Activated CD4-positive, alpha-beta T cell treated with anti-CD3 and anti-CD28 coated beads for 36 hours (primary cell): ENCODE data around the gene INAFM2. TPM values are rescaled to one million over a fixed set of nuclear protein-coding genes. Genes with fewer than 3 reads are reported as not detected.

Experiments used
- ATAC-seq: fragments of 200-7000 bp; cut with Tn5 transposase; one replicate; pipeline ENCODE4 v1.10.0; 2021; ENCODE audit warnings: mild to moderate bottlenecking, moderate library complexity
- CTCF ChIA-PET: fragments of 350-600 bp; sonication (Branson Sonifier 250); formaldehyde crosslinking; loops from one replicate; lab custom pipeline; 2021; ENCODE audit warnings: antibody characterized with exemption; lab: Charles Lee
- POLR2A ChIA-PET: fragments of 350-600 bp; sonication (Branson Sonifier 250); formaldehyde crosslinking; loops from one replicate; lab custom pipeline; 2021; ENCODE audit warnings: antibody characterized with exemption, inconsistent platforms; lab: Charles Lee
- DNase-seq: peaks from one replicate; pipeline ENCODE4 v3.0.0-alpha.2; 2020
- H3K27ac Mint-ChIP-seq: one replicate; pipeline ENCODE4 v1.8.0; 2021; ENCODE audit warnings: mixed read lengths
- H3K27me3 Mint-ChIP-seq: one replicate; pipeline ENCODE4 v1.8.0; 2021; ENCODE audit warnings: mixed read lengths
- H3K36me3 Mint-ChIP-seq: one replicate; pipeline ENCODE4 v1.8.0; 2021; ENCODE audit warnings: low read depth, mixed read lengths
- H3K4me1 Mint-ChIP-seq: one replicate; pipeline ENCODE4 v1.8.0; 2021; ENCODE audit warnings: mixed read lengths
- H3K4me3 Mint-ChIP-seq: one replicate; pipeline ENCODE4 v1.8.0; 2021; ENCODE audit warnings: mild to moderate bottlenecking, moderate library complexity, mixed read lengths
- H3K9me3 Mint-ChIP-seq: one replicate; pipeline ENCODE4 v1.8.0; 2021; ENCODE audit warnings: low read depth, mixed read lengths
- intact Hi-C, 2 experiments: fragments of 100-400 bp; cut with DNase I in 1 of 2; cut with micrococcal nuclease in 1 of 2; formaldehyde crosslinking; loops; one replicate each; pipeline versions ENCODE4 v1.14.2 to v1.15.1; 2022 to 2024; cut with DNase I, micrococcal nuclease
- total RNA-seq, 2 experiments: library from RNA; stranded (reverse); gene quantifications; one replicate each; pipeline ENCODE4 v1.2.3, GENCODE V29; 2021

The INAFM2 gene
- total RNA-seq, 2 experiments from 2014 or later = 9.9 to 11.2 TPM

GRCh38 chr15:40343512-40343911 lies 20.0 kb downstream of the INAFM2 start:
- no peak overlapping the region for H3K27ac Mint-ChIP-seq
- H3K27me3 Mint-ChIP-seq = no peaks in the 10 kb centered on the region
- no peak for DNase-seq
- intact Hi-C loops = loop anchor here in 1 of 2 experiments (5.0 kb wide), 1 partner anchor 164 kb away; no protein-coding TSS in a partner anchor
- no peaks in the 10 kb centered on the region for H3K9me3 Mint-ChIP-seq
- ChIA-PET POLR2A (no interaction called here), CTCF (interaction anchor here (0.6 to 11.4 kb wide), 20 partner anchors 8 to 165 kb away, joined by 3 to 151 read pairs (median 8); partner anchors contain the start of genes ANKRD63, BAHD1, INAFM2 and IVD)
- no peak for ATAC-seq
- H3K4me1 Mint-ChIP-seq = no peaks in the 10 kb centered on the region
- no peak overlapping the region for H3K4me3 Mint-ChIP-seq
- no peaks in the 10 kb centered on the region for H3K36me3 Mint-ChIP-seq

GRCh38 chr15:40344217-40344616 lies 20.7 kb downstream of the INAFM2 start:
- no peaks in the 10 kb centered on the region for H3K36me3 Mint-ChIP-seq
- no peak overlapping the region for H3K4me3 Mint-ChIP-seq
- ChIA-PET POLR2A (interaction anchor here (0.6 kb wide), 1 partner anchor 476 kb away, joined by 3 read pairs; no protein-coding TSS in a partner anchor), CTCF (interaction anchor here (0.6 to 11.4 kb wide), 32 partner anchors 9 to 607 kb away, joined by 3 to 151 read pairs (median 6); partner anchors contain the start of genes ANKRD63, INAFM2, IVD and PAK6)
- no peaks in the 10 kb centered on the region for H3K4me1 Mint-ChIP-seq
- intact Hi-C loops = loop anchor here (1.0 to 5.0 kb wide), 3 partner anchors 24 to 163 kb away; no protein-coding TSS in a partner anchor
- DNase-seq = no peak
- no peaks in the 10 kb centered on the region for H3K9me3 Mint-ChIP-seq
- ATAC-seq = no peak
- no peaks in the 10 kb centered on the region for H3K27me3 Mint-ChIP-seq
- H3K27ac Mint-ChIP-seq = no peak overlapping the region

GRCh38 chr15:40344631-40345120 lies 21.2 kb downstream of the INAFM2 start:
- no peaks in the 10 kb centered on the region for H3K27me3 Mint-ChIP-seq
- H3K4me1 Mint-ChIP-seq = no peaks in the 10 kb centered on the region
- intact Hi-C loops = loop anchor here (1.0 to 5.0 kb wide), 3 partner anchors 24 to 163 kb away; no protein-coding TSS in a partner anchor
- H3K4me3 Mint-ChIP-seq = no peak overlapping the region
- no peaks in the 10 kb centered on the region for H3K36me3 Mint-ChIP-seq
- ChIA-PET CTCF (interaction anchor here (0.6 to 11.4 kb wide), 33 partner anchors 9 to 607 kb away, joined by 3 to 151 read pairs (median 5); partner anchors contain the start of genes ANKRD63, INAFM2, IVD and PAK6), POLR2A (interaction anchor here (0.6 kb wide), 1 partner anchor 477 kb away, joined by 3 read pairs; no protein-coding TSS in a partner anchor)
- ATAC-seq = peak; percentile 93
- H3K9me3 Mint-ChIP-seq = no peaks in the 10 kb centered on the region
- peak; percentile 85 for DNase-seq
- no peak overlapping the region for H3K27ac Mint-ChIP-seq

GRCh38 chr15:40345225-40345866 lies 21.9 kb downstream of the INAFM2 start:
- ATAC-seq (no peak), DNase-seq (no peak)
- Mint-ChIP-seq H3K4me1 (no peaks in the 10 kb centered on the region), H3K27me3 (no peaks in the 10 kb centered on the region), H3K36me3 (no peaks in the 10 kb centered on the region), H3K4me3 (no peak overlapping the region), H3K27ac (no peak overlapping the region), H3K9me3 (no peaks in the 10 kb centered on the region)
- POLR2A ChIA-PET = no interaction called here
- CTCF ChIA-PET = interaction anchor here (0.7 to 11.4 kb wide), 15 partner anchors 8 to 184 kb away, joined by 3 to 151 read pairs (median 8); partner anchors contain the start of gene INAFM2
- intact Hi-C loops = no loop called here

GRCh38 chr15:40345867-40346578 lies 22.5 kb downstream of the INAFM2 start:
- no peaks in the 10 kb centered on the region for H3K9me3 Mint-ChIP-seq
- CTCF ChIA-PET = interaction anchor here (0.7 to 11.4 kb wide), 4 partner anchors 8 to 75 kb away, joined by 3 to 151 read pairs (median 8); no protein-coding TSS in a partner anchor
- H3K4me3 Mint-ChIP-seq = no peak overlapping the region
- intact Hi-C loops = no loop called here
- no peaks in the 10 kb centered on the region for H3K27me3 Mint-ChIP-seq
- POLR2A ChIA-PET = no interaction called here
- DNase-seq (no peak), ATAC-seq (no peak)
- no peaks in the 10 kb centered on the region for H3K4me1 Mint-ChIP-seq
- no peaks in the 10 kb centered on the region for H3K36me3 Mint-ChIP-seq
- H3K27ac Mint-ChIP-seq = no peak overlapping the region

- no peaks in the 10 kb centered on the region for H3K4me1 Mint-ChIP-seq
- H3K27me3 Mint-ChIP-seq = no peaks in the 10 kb centered on the region
- intact Hi-C loops = no loop called here
- no peak overlapping the region for H3K27ac Mint-ChIP-seq
- H3K9me3 Mint-ChIP-seq = no peaks in the 10 kb centered on the region
- H3K4me3 Mint-ChIP-seq = no peak overlapping the region
- DNase-seq = no peak
- CTCF ChIA-PET = interaction anchor here (0.7 to 11.4 kb wide), 2 partner anchors 21 to 75 kb away, joined by 3 to 151 read pairs; no protein-coding TSS in a partner anchor
- no peak for ATAC-seq
- H3K36me3 Mint-ChIP-seq = no peaks in the 10 kb centered on the region
- POLR2A ChIA-PET = no interaction called here
These were observed 23.4 kb downstream of the INAFM2 start for GRCh38 chr15:40346579-40347558.

- POLR2A ChIA-PET = no interaction called here
- CTCF ChIA-PET = interaction anchor here (11.4 kb wide), 1 partner anchor 74 kb away, joined by 151 read pairs; no protein-coding TSS in a partner anchor
- intact Hi-C loops = no loop called here
- no peak for DNase-seq
- Mint-ChIP-seq H3K36me3 (no peaks in the 10 kb centered on the region), H3K4me3 (no peak overlapping the region), H3K27ac (no peak overlapping the region), H3K9me3 (no peaks in the 10 kb centered on the region), H3K4me1 (no peaks in the 10 kb centered on the region), H3K27me3 (no peaks in the 10 kb centered on the region)
- ATAC-seq = no peak
These were observed 24.3 kb downstream of the INAFM2 start for GRCh38 chr15:40347559-40348473.

GRCh38 chr15:40348474-40348870 lies 25.0 kb downstream of the INAFM2 start:
- intact Hi-C loops = no loop called here
- ATAC-seq (no peak), DNase-seq (no peak)
- Mint-ChIP-seq H3K27me3 (no peaks in the 10 kb centered on the region), H3K36me3 (no peaks in the 10 kb centered on the region), H3K27ac (no peak overlapping the region), H3K9me3 (no peaks in the 10 kb centered on the region), H3K4me3 (no peak overlapping the region), H3K4me1 (no peaks in the 10 kb centered on the region)
- ChIA-PET POLR2A (no interaction called here), CTCF (interaction anchor here (0.5 kb wide), 1 partner anchor 585 kb away, joined by 3 read pairs; no protein-coding TSS in a partner anchor)

GRCh38 chr15:40349163-40349562 lies 25.7 kb downstream of the INAFM2 start:
- Mint-ChIP-seq H3K4me1 (no peaks in the 10 kb centered on the region), H3K27me3 (no peaks in the 10 kb centered on the region), H3K27ac (no peak overlapping the region), H3K36me3 (no peaks in the 10 kb centered on the region), H3K4me3 (no peak overlapping the region), H3K9me3 (no peaks in the 10 kb centered on the region)
- intact Hi-C loops = no loop called here
- ChIA-PET POLR2A (no interaction called here), CTCF (interaction anchor here (0.5 to 1.2 kb wide), 2 partner anchors 17 to 586 kb away, joined by 3 read pairs; no protein-coding TSS in a partner anchor)
- DNase-seq (no peak), ATAC-seq (no peak)
